HG02798 (cell line): ENCODE results near the gene CD68.
A peak's percentile ranks its signal among the peaks of the same experiment; 100 is the strongest.

Experiments
- ATAC-seq: cut with Tn5 transposase; IDR thresholded peaks from one replicate; pipeline ENCODE4 v1.9.1; 2021; ENCODE audit warnings: mild to moderate bottlenecking; ENCODE audit not compliant: unreplicated experiment, poor library complexity

Gene CD68

DNA sequence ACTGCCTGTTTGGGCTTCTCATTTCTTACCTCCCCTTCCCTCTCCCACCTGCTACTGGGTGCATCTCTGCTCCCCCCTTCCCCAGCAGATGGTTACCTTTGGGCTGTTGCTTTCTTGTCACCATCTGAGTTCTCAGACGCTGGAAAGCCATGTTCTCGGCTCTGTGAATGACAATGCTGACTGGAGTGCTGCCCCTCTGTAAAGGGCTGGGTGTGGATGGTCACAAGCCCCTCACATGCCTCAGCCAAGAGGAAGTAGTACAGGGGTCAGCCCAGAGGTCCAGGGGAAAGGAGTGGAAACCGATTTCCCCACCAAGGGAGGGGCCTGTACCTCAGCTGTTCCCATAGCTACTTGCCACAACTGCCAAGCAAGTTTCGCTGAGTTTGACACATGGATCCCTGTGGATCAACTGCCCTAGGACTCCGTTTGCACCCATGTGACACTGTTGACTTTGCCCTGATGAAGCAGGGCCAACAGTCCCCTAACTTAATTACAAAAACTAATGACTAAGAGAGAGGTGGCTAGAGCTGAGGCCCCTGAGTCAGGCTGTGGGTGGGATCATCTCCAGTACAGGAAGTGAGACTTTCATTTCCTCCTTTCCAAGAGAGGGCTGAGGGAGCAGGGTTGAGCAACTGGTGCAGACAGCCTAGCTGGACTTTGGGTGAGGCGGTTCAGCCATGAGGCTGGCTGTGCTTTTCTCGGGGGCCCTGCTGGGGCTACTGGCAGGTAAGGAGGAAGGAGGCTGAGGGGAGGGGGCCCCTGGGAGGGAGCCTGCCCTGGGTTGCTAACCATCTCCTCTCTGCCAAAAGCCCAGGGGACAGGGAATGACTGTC, at the start of gene CD68:
TSS of gene CD68 (plus strand) at position 638 of the 833 bp plus-strand sequence. CDS start at position 678, 40 bp downstream.
- ATAC-seq, result peak; percentile 32

- no peak for ATAC-seq
Observed at GRCh38 chr17:7530023-7530900, 49.2 kb upstream of the CD68 start.

DNA sequence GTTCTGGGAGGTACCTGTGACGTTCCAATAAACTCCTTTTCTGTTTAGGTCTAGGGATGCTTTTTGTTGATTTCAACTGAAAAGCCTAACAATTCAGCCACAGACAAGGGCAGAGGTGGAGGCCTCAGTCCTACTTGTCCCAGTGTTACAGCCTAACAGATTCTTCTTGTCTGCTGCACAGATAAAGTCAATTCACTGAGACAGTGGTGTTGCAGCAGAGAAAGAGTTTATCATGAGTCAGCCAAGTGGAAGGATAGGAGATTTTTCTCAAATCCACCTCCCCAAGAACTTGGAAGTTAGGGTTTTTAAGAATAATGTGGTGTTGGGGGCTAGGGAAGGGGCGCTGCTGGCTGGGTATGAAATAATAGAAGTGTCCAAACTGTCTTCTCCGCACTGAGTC, 41.4 kb upstream of the CD68 start:
- no peak for ATAC-seq

- no peak for ATAC-seq
Observed at GRCh38 chr17:7538891-7539545, 40.4 kb upstream of the CD68 start.

- no peak for ATAC-seq
Observed at GRCh38 chr17:7541074-7541621, 38.3 kb upstream of the CD68 start.

GRCh38 chr17:7544911-7545310, 34.5 kb upstream of the CD68 start:
- no peak for ATAC-seq

- no peak for ATAC-seq
Observed at GRCh38 chr17:7548585-7549400, 30.6 kb upstream of the CD68 start, which contains the start of gene TNFSF12. TNFSF12 (plus strand) TSS chr17:7549058; CDS start chr17:7549154, 96 bp downstream.

GRCh38 chr17:7549401-7550055, 29.9 kb upstream of the CD68 start:
- no peak for ATAC-seq

GRCh38 chr17:7550344-7550743, 29.1 kb upstream of the CD68 start:
- ATAC-seq, result no peak

DNA sequence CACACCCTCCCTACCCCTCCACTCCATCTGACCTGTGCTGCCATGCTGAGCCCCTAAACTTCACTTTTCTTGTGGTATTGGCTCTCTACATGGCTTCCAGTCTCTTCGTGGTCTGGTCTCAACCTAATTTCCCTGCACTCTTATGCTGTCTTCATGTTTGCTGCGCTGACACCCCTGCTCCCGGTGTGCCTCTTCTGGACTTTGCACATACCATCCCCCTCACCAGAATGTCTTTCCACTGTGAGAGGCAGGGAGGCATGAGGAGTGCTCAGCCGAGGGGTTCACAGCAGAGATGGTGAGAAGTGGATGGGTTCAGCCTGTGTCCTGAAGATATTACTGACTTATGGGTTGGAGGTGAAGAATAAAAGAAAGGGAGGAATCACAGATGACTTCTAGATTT, 28.0 kb upstream of the CD68 start:
- ATAC-seq, result no peak

GRCh38 chr17:7552621-7553051, 26.8 kb upstream of the CD68 start:
- peak; percentile 63 for ATAC-seq

DNA sequence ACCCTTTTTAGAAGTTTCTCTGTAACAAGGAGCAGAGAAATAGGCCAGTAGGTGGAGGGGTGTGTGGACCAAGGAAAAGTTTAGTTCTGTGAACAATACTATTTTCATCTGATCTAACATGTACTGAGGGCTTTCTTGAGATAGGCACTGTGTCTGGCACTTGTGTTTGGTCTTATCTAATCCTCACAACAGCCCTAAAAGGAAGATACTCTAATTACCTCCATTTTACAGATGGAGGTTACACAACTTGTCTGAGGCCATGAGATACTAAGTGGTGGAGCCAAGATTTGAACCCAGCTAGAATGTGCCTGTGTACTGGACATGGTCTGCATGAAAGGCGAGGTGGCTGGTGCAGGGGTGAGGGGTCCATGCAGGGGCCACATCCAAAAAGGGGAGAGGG, 26.1 kb upstream of the CD68 start:
- ATAC-seq, result no peak

GRCh38 chr17:7555320-7555948, 24.0 kb upstream of the CD68 start:
- ATAC-seq, result no peak

- no peak for ATAC-seq
Observed at GRCh38 chr17:7556627-7557026, 22.8 kb upstream of the CD68 start.

DNA sequence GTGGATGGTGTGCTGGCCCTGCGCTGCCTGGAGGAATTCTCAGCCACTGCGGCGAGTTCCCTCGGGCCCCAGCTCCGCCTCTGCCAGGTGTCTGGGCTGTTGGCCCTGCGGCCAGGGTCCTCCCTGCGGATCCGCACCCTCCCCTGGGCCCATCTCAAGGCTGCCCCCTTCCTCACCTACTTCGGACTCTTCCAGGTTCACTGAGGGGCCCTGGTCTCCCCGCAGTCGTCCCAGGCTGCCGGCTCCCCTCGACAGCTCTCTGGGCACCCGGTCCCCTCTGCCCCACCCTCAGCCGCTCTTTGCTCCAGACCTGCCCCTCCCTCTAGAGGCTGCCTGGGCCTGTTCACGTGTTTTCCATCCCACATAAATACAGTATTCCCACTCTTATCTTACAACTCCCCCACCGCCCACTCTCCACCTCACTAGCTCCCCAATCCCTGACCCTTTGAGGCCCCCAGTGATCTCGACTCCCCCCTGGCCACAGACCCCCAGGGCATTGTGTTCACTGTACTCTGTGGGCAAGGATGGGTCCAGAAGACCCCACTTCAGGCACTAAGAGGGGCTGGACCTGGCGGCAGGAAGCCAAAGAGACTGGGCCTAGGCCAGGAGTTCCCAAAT, 22.2 kb upstream of the CD68 start:
- ATAC-seq, result no peak

DNA sequence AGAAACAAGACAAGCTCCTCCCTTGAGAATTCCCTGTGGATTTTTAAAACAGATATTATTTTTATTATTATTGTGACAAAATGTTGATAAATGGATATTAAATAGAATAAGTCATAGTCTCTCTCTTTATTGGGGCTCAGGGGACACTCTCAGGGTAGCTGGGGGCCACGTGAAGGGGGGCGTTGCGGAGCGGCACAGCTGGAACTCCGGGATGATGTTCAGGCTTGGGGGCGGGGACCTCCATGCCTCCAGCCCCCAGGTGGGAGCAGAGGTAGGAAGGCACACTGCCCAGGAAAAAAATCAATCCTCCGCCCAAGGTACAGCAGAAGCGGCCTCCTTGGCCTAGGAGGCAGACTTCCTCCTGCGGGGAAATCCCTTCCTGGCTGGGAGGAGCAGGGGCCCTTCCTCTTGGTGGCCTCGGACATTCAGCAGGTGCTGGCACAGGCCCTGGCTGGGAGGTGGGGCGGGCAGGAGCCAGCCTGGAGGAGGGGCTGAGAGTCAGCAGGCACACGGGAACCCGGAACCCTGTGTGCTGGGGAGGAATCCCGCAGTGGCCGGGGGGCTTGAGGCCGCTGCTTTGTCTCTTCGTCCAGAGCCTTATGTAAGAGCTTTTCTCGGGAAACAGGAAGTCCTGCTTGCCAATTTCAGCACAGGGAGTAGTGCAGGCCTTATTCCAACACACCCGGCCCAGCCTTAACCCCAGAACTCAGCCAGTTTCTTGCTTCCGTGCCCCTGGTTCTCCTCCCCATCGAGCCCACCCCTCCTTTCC, 21.5 kb upstream of the CD68 start:
- peak; percentile 24 for ATAC-seq

DNA sequence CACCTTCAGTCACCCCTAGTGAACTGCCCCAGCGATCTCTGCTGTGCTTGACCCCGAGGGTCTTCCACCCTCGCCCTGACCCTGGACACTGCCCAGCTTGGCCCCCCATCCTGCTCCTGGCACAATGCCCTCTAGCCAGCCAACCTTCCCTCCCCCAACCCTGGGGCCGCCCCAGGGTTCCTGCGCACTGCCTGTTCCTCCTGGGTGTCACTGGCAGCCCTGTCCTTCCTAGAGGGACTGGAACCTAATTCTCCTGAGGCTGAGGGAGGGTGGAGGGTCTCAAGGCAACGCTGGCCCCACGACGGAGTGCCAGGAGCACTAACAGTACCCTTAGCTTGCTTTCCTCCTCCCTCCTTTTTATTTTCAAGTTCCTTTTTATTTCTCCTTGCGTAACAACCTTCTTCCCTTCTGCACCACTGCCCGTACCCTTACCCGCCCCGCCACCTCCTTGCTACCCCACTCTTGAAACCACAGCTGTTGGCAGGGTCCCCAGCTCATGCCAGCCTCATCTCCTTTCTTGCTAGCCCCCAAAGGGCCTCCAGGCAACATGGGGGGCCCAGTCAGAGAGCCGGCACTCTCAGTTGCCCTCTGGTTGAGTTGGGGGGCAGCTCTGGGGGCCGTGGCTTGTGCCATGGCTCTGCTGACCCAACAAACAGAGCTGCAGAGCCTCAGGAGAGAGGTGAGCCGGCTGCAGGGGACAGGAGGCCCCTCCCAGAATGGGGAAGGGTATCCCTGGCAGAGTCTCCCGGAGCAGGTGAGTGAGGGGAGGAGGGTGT, 20.7 kb upstream of the CD68 start, which contains the start of gene TNFSF13:
TSS of gene TNFSF13 (plus strand) at position 207 of the 776 bp plus-strand sequence. CDS start at position 497, 290 bp downstream.
- no peak for ATAC-seq
